ENCODE data around the gene TRIM31. TPM values are rescaled to one million over a fixed set of nuclear protein-coding genes. Genes with fewer than 3 reads are reported as not detected.

TRIM31 gene
- total and polyA plus RNA-seq, 2 donors (not counting 3 experiments of a cell fraction or from before 2014, with no cell fraction given): not detected

- H3K4me1 ChIP-seq (ENCODE audit: control insufficient read depth, extremely low read depth, insufficient read depth, low read length): peaks cover 15% of the 10 kb centered on the region
- H3K4me3 ChIP-seq (replicated peaks in 1 of 3; ENCODE audit: insufficient read depth in 1 of 3, low read depth in 1 of 3, low read length in 3 of 3): peak overlapping the region; percentile 78 to 94 (median 80)
- no peak for FAIRE-seq
- H3K27me3 ChIP-seq (ENCODE audit: control insufficient read depth in 2 of 2, insufficient read depth in 2 of 2, low read length in 2 of 2): no peaks in the 10 kb centered on the region
- ChIA-PET POLR2A (interaction anchor here (1.4 kb wide), 1 partner anchor 41 kb away, joined by 6 read pairs; no protein-coding TSS in a partner anchor), CTCF (interaction anchor here (0.6 to 2.1 kb wide), 9 partner anchors 11 to 411 kb away, joined by 3 to 16 read pairs (median 4); partner anchors contain the start of gene RNF39)
- H3K4me2 ChIP-seq (ENCODE audit: insufficient read depth, low read length): peak overlapping the region; percentile 92
- no peaks in the 10 kb centered on the region for H3K9me3 ChIP-seq (replicated peaks; ENCODE audit: control insufficient read depth, insufficient read depth, low read length)
- intact Hi-C loops (cut with micrococcal nuclease) (loop anchor here (1.0 to 2.0 kb wide), 2 partner anchors 42 to 308 kb away; no protein-coding TSS in a partner anchor), dilution Hi-C loops (cut with MboI; ENCODE audit: extremely low pct_ligation_motif_present, low sequenced_read_pairs) (no loop called here)
- peak overlapping the region; percentile 57 for H3K27ac ChIP-seq (ENCODE audit: insufficient read depth, low read depth, low read length)
- peak overlapping the region; percentile 47 for H2AFZ ChIP-seq (ENCODE audit: low read depth, low read length)
- peak; percentile 4 for TF ChIP-seq FOS (IDR thresholded peaks at IDR 0.05; ENCODE audit: borderline replicate concordance, insufficient read depth, low read length)
- TF ChIP-seq EZH2 (IDR thresholded peaks at IDR 0.05; ENCODE audit: borderline replicate concordance, low read depth, low read length, severe bottlenecking): no peak
- no peak for TF ChIP-seq GATA2 (IDR thresholded peaks at IDR 0.05; ENCODE audit: insufficient read depth, insufficient read length, low read depth, low read length)
- TSS peak; percentile 87 for BruUV-seq (replicated peaks)
- no peak for DNase-seq (ENCODE audit: low read depth, low spot score)
- H3K79me2 ChIP-seq (ENCODE audit: control insufficient read depth, insufficient read depth, low read length): peaks cover 19% of the 10 kb centered on the region
- peaks cover 0 to 2% of the 10 kb centered on the region in 2 experiments for H3K36me3 ChIP-seq (ENCODE audit: control insufficient read depth in 2 of 2, extremely low read depth in 1 of 2, insufficient read depth in 2 of 2, low read length in 2 of 2)
- peak overlapping the region; percentile 89 for H3K9ac ChIP-seq (replicated peaks; ENCODE audit: extremely low read depth, insufficient read depth, low read length)
- no peaks in the 10 kb centered on the region for H3K9me1 ChIP-seq (replicated peaks; ENCODE audit: control insufficient read depth, extremely low read depth, insufficient read depth, low read length)
- no peaks in the 10 kb centered on the region for H4K20me1 ChIP-seq (replicated peaks; ENCODE audit: control insufficient read depth, extremely low read depth, insufficient read depth, low read length)
Observed at GRCh38 chr6:30060606-30061091, 52.2 kb downstream of the TRIM31 start.

- Histone ChIP-seq H3K27ac (ENCODE audit: insufficient read depth, low read depth, low read length) (no peak overlapping the region), H3K4me3 (replicated peaks in 1 of 3; ENCODE audit: insufficient read depth in 1 of 3, low read depth in 1 of 3, low read length in 3 of 3) (no peak overlapping the region), H2AFZ (ENCODE audit: low read depth, low read length) (no peak overlapping the region), H3K4me1 (ENCODE audit: control insufficient read depth, extremely low read depth, insufficient read depth, low read length) (peaks cover 8% of the 10 kb centered on the region), H3K36me3 (ENCODE audit: control insufficient read depth in 2 of 2, extremely low read depth in 1 of 2, insufficient read depth in 2 of 2, low read length in 2 of 2) (peaks cover 0 to 2% of the 10 kb centered on the region in 2 experiments), H3K9me3 (replicated peaks; ENCODE audit: control insufficient read depth, insufficient read depth, low read length) (no peaks in the 10 kb centered on the region), H3K9me1 (replicated peaks; ENCODE audit: control insufficient read depth, extremely low read depth, insufficient read depth, low read length) (no peaks in the 10 kb centered on the region), H3K27me3 (ENCODE audit: control insufficient read depth in 2 of 2, insufficient read depth in 2 of 2, low read length in 2 of 2) (no peaks in the 10 kb centered on the region), H3K79me2 (ENCODE audit: control insufficient read depth, insufficient read depth, low read length) (peaks cover 5% of the 10 kb centered on the region), H3K4me2 (ENCODE audit: insufficient read depth, low read length) (no peak overlapping the region), H4K20me1 (replicated peaks; ENCODE audit: control insufficient read depth, extremely low read depth, insufficient read depth, low read length) (no peaks in the 10 kb centered on the region), H3K9ac (replicated peaks; ENCODE audit: extremely low read depth, insufficient read depth, low read length) (no peak overlapping the region)
- BruUV-seq (replicated peaks): no TSS peak
- intact Hi-C loops (cut with micrococcal nuclease): no loop called here
- TF ChIP-seq POLR2A (IDR thresholded peaks at IDR 0.05; ENCODE audit: low read depth, low read length): no peak
- no peak for TF ChIP-seq EZH2 (IDR thresholded peaks at IDR 0.05; ENCODE audit: borderline replicate concordance, low read depth, low read length, severe bottlenecking)
- TF ChIP-seq JUN (IDR thresholded peaks at IDR 0.05; ENCODE audit: borderline replicate concordance, insufficient read depth, insufficient read length, low read depth): no peak
- no peak for TF ChIP-seq MAX (IDR thresholded peaks at IDR 0.05; ENCODE audit: insufficient read depth, insufficient read length)
- TF ChIP-seq FOS (IDR thresholded peaks at IDR 0.05; ENCODE audit: borderline replicate concordance, insufficient read depth, low read length): no peak
- TF ChIP-seq GATA2 (IDR thresholded peaks at IDR 0.05; ENCODE audit: insufficient read depth, insufficient read length, low read depth, low read length): no peak
- no peak for TF ChIP-seq POLR2AphosphoS5 (IDR thresholded peaks at IDR 0.05; ENCODE audit: insufficient read depth, low read depth, low read length)
- no peak for TF ChIP-seq CTCF (IDR thresholded peaks at IDR 0.05; ENCODE audit: extremely low read depth in 1 of 2, insufficient read depth in 1 of 2, low read depth in 1 of 2, low read length in 2 of 2)
- TF ChIP-seq MYC (IDR thresholded peaks at IDR 0.05; ENCODE audit: low read depth, low read length): no peak
- ChIA-PET POLR2A (no interaction called here), CTCF (interaction anchor here (1.2 kb wide), 1 partner anchor 49 kb away, joined by 3 read pairs; no protein-coding TSS in a partner anchor)
- no peak for DNase-seq (ENCODE audit: low read depth, low spot score)
- dilution Hi-C loops (cut with MboI; ENCODE audit: extremely low pct_ligation_motif_present, low sequenced_read_pairs): no loop called here
- FAIRE-seq: no peak
Observed at GRCh38 chr6:30055513-30055912, 57.4 kb downstream of the TRIM31 start.

Data from endothelial cell of umbilical vein (primary cell).